Uterus (tissue), 4 donors: ENCODE results near the gene COL4A2. TPM values are rescaled to one million over a fixed set of nuclear protein-coding genes. Genes with fewer than 3 reads are reported as not detected.

ENCODE experiments used
- DNase-seq, 2 donors: peaks; one replicate each; pipeline ENCODE4 v3.0.0-alpha.2; 2019 to 2020
- H3K27ac ChIP-seq, 2 donors: fragments of 200-600 bp; sonication (generic); 1 replicate in 1 of 2; 2 replicates in 1 of 2; pipeline ENCODE4 v1.5.1; 2016 to 2018
- H3K27me3 ChIP-seq, 2 donors: fragments of 200-600 bp; sonication (generic); one replicate each; pipeline ENCODE4 v1.5.1; 2018 to 2019; ENCODE audit warnings: control low read depth in 1 of 2
- H3K36me3 ChIP-seq, 2 donors: fragments of 200-600 bp; sonication (generic); one replicate each; pipeline ENCODE4 v1.5.1; 2019; ENCODE audit warnings: control low read depth in 1 of 2
- H3K4me1 ChIP-seq, 2 donors: fragments of 200-600 bp; sonication (generic); one replicate each; pipeline ENCODE4 v1.5.1; 2018 to 2019; ENCODE audit warnings: control low read depth in 1 of 2
- H3K4me3 ChIP-seq, 2 donors: fragments of 200-600 bp; sonication (generic); 1 replicate in 1 of 2; 2 replicates in 1 of 2; pipeline ENCODE4 v1.5.1; 2018 to 2019; ENCODE audit warnings: mild to moderate bottlenecking in 1 of 2
- H3K9me3 ChIP-seq, 2 donors: fragments of 200-600 bp; sonication (generic); one replicate each; pipeline ENCODE4 v1.5.1; 2019; ENCODE audit warnings: control low read depth in 1 of 2
- POLR2A ChIP-seq, 2 donors: fragments of 450-650 bp; IDR thresholded peaks; one replicate each; pipeline ENCODE4 v1.6.1; 2016; ENCODE audit warnings: antibody characterized with exemption in 2 of 2, mild to moderate bottlenecking in 1 of 2, moderate library complexity in 1 of 2
- intact Hi-C: fragments of 100-400 bp; cut with DNase I; formaldehyde crosslinking; loops from one replicate; pipeline ENCODE4 v1.15.1; 2023; ENCODE audit warnings: low total_unique reads
- total RNA-seq, 4 donors: library from RNA; depleted of rRNA in 3 of 4; stranded (reverse); fragments of >200 nt in 3 of 4; gene quantifications; one replicate each; pipeline versions ENCODE4 v1.1.0 to v1.2.4, GENCODE V29; 2014 to 2023
- TF ChIP-seq, protein P1 (sequence below), 4 experiments: fragments of 200-600 bp in 2 of 4; fragments of 450-650 bp in 2 of 4; sonication (generic) in 2 of 4; IDR thresholded peaks; one replicate each; pipeline ENCODE4 v1.5.1; 2016 to 2019; ENCODE audit warnings: antibody characterized with exemption in 4 of 4, mild to moderate bottlenecking in 2 of 4, moderate library complexity in 1 of 4
- donor health status: DM: yes; HTN: yes; CAD: no.

The COL4A2 gene
- total RNA-seq, 4 donors from 2014 or later = 157 to 606 (median 284) TPM

DNA sequence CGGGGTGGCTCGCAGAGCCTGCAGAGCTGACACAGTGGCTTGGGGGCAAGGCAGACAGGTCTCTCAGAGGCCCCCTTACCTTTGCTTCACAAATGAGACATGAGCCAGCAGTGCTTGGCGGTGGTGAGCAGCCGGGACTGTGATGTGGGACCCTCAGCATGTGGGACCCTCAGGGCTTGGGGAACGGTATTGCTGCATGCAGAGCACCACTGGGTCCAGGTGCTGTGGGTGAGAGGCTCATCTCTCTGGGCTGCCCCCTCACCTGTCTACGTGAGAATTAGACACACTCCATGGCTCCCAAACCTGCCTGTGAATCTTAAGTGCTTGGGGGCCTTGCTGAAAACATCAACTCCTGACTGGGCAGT lies 106.6 kb downstream of the COL4A2 start:
- Histone ChIP-seq H3K27me3 (no peaks in the 10 kb centered on the region), H3K9me3 (no peaks in the 10 kb centered on the region), H3K36me3 (no peaks in the 10 kb centered on the region), H3K4me1 (peaks cover 29 to 51% of the 10 kb centered on the region in 2 donors), H3K4me3 (no peak overlapping the region), H3K27ac (peak overlapping the region; percentile 91 to 97)
- TF ChIP-seq POLR2A (IDR thresholded peaks at IDR 0.05) = no peak
- TF ChIP-seq, protein P1, sequence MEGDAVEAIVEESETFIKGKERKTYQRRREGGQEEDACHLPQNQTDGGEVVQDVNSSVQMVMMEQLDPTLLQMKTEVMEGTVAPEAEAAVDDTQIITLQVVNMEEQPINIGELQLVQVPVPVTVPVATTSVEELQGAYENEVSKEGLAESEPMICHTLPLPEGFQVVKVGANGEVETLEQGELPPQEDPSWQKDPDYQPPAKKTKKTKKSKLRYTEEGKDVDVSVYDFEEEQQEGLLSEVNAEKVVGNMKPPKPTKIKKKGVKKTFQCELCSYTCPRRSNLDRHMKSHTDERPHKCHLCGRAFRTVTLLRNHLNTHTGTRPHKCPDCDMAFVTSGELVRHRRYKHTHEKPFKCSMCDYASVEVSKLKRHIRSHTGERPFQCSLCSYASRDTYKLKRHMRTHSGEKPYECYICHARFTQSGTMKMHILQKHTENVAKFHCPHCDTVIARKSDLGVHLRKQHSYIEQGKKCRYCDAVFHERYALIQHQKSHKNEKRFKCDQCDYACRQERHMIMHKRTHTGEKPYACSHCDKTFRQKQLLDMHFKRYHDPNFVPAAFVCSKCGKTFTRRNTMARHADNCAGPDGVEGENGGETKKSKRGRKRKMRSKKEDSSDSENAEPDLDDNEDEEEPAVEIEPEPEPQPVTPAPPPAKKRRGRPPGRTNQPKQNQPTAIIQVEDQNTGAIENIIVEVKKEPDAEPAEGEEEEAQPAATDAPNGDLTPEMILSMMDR (IDR thresholded peaks at IDR 0.05) = no peak
- intact Hi-C loops = loop anchor here (5.0 to 10.0 kb wide), 2 partner anchors 106 to 189 kb away; partner anchors contain the start of genes COL4A1 and COL4A2
- no peak for DNase-seq

DNA sequence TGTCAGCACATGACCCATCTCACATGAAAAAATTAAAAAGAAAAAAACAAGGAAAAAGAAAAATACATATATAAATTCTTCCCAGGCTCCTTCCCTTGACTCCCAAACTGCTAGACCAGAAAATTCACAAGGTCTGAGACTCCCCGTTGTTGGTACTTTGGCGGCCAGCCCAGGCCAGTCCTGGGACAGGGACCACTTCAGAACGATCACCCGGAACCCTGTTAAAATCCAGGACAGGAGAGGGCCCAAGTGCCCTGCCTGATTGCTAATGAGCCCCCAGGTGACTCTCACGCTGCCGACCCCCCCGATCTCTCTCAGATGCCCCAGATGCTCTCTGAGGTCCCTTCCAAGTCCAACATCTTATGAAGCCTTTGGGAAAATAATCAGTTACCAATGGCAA lies 107.2 kb downstream of the COL4A2 start:
- Histone ChIP-seq H3K36me3 (no peaks in the 10 kb centered on the region), H3K27ac (peak overlapping the region; percentile 91 to 97), H3K9me3 (no peaks in the 10 kb centered on the region), H3K4me3 (no peak overlapping the region), H3K27me3 (no peaks in the 10 kb centered on the region), H3K4me1 (peaks cover 29 to 51% of the 10 kb centered on the region in 2 donors)
- intact Hi-C loops = loop anchor here (5.0 to 10.0 kb wide), 2 partner anchors 107 to 189 kb away; partner anchors contain the start of genes COL4A1 and COL4A2
- no peak for DNase-seq
- TF ChIP-seq POLR2A (IDR thresholded peaks at IDR 0.05) = no peak
- TF ChIP-seq, protein P1 (IDR thresholded peaks at IDR 0.05) = no peak

- Histone ChIP-seq H3K4me3 (no peak overlapping the region), H3K27ac (peak overlapping the region; percentile 91 to 97), H3K27me3 (no peaks in the 10 kb centered on the region), H3K4me1 (peaks cover 34 to 48% of the 10 kb centered on the region in 2 donors), H3K9me3 (no peaks in the 10 kb centered on the region), H3K36me3 (no peaks in the 10 kb centered on the region)
- intact Hi-C loops = loop anchor here (5.0 to 10.0 kb wide), 2 partner anchors 108 to 190 kb away; partner anchors contain the start of genes COL4A1 and COL4A2
- DNase-seq = no peak
- TF ChIP-seq, protein P1 (IDR thresholded peaks at IDR 0.05) = no peak
- no peak for TF ChIP-seq POLR2A (IDR thresholded peaks at IDR 0.05)
Measured at GRCh38 chr13:110414931-110415330, 107.8 kb downstream of the COL4A2 start.

DNA sequence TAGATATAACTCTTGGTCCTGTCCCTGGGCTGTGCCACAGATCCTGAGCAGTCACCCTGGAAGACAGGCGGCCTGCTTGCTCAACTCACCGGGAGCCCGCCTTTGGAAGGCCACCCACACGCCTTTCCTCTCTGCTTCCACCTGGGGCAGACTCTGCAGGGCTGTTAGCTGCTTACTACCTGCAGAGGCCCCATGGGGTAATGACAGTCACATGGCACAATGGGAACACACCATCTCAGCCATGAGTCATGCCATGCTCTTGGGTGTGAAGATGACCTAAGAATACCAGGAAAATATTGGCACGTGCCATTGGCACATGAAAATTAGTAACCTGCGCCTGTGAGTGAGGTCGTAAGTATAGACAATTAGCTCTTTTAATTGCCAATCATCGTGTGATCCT lies 108.6 kb downstream of the COL4A2 start:
- intact Hi-C loops = loop anchor here (10.0 kb wide), 1 partner anchor 191 kb away; no protein-coding TSS in a partner anchor
- Histone ChIP-seq H3K4me3 (no peak overlapping the region), H3K27ac (peak overlapping the region; percentile 91 to 97), H3K36me3 (no peaks in the 10 kb centered on the region), H3K4me1 (peaks cover 34 to 43% of the 10 kb centered on the region in 2 donors), H3K27me3 (no peaks in the 10 kb centered on the region), H3K9me3 (no peaks in the 10 kb centered on the region)
- peak in 1 of 2 donors; percentile 46 for DNase-seq
- TF ChIP-seq, protein P1 (IDR thresholded peaks at IDR 0.05) = no peak
- TF ChIP-seq POLR2A (IDR thresholded peaks at IDR 0.05) = no peak

- H3K4me1 ChIP-seq = peaks cover 27 to 36% of the 10 kb centered on the region in 2 donors
- no peaks in the 10 kb centered on the region for H3K27me3 ChIP-seq
- no peak for TF ChIP-seq POLR2A (IDR thresholded peaks at IDR 0.05)
- TF ChIP-seq, protein P1 (IDR thresholded peaks at IDR 0.05) = no peak
- H3K36me3 ChIP-seq = no peaks in the 10 kb centered on the region
- intact Hi-C loops = loop anchor here (10.0 kb wide), 1 partner anchor 192 kb away; no protein-coding TSS in a partner anchor
- no peaks in the 10 kb centered on the region for H3K9me3 ChIP-seq
- peak; percentile 64 to 75 for DNase-seq
- peak overlapping the region; percentile 91 to 97 for H3K27ac ChIP-seq
- peak overlapping the region in 1 of 2 donors; percentile 18 for H3K4me3 ChIP-seq
Measured at GRCh38 chr13:110416131-110417025, 109.3 kb downstream of the COL4A2 start.
